Loucy (cell line): ENCODE data around the gene GTF3A.
A peak's percentile ranks its signal among the peaks of the same experiment; 100 is the strongest.

Source experiments
- H2AFZ ChIP-seq: fragments of 200-600 bp; sonication (generic); 2 replicates; pipeline ENCODE4 v1.6.0; 2016; ENCODE audit warnings: antibody characterized with exemption, mild to moderate bottlenecking, low read length, moderate library complexity
- H3F3A ChIP-seq: fragments of 200-600 bp; 2 replicates; pipeline ENCODE4 v1.6.0; 2016; ENCODE audit warnings: antibody characterized with exemption, low read depth, mild to moderate bottlenecking
- H3K27me3 ChIP-seq: fragments of 200-600 bp; sonication (generic); 2 replicates; pipeline ENCODE4 v1.6.1; 2014; ENCODE audit warnings: low read length, mild to moderate bottlenecking; ENCODE audit not compliant: insufficient read depth, poor library complexity, severe bottlenecking
- H3K36me3 ChIP-seq: fragments of 200-600 bp; sonication (generic); 2 replicates; pipeline ENCODE4 v1.6.1; 2016; ENCODE audit warnings: low read length; ENCODE audit not compliant: insufficient read depth
- H3K4me1 ChIP-seq: fragments of 200-600 bp; sonication (generic); 2 replicates; pipeline ENCODE4 v1.5.1; 2014; ENCODE audit warnings: low read length, mild to moderate bottlenecking; ENCODE audit not compliant: insufficient read depth, poor library complexity, severe bottlenecking
- H3K4me2 ChIP-seq: fragments of 200-600 bp; sonication (generic); 2 replicates; pipeline ENCODE4 v1.6.0; 2014; ENCODE audit warnings: antibody characterized with exemption, low read length, low read depth, mild to moderate bottlenecking; ENCODE audit not compliant: poor library complexity, severe bottlenecking
- H3K4me3 ChIP-seq: fragments of 200-600 bp; sonication (generic); 2 replicates; pipeline ENCODE4 v1.5.1; 2014; ENCODE audit warnings: low read length, mild to moderate bottlenecking, mixed read lengths; ENCODE audit not compliant: poor library complexity, severe bottlenecking
- H3K79me2 ChIP-seq: fragments of 200-600 bp; sonication (generic); 2 replicates; pipeline ENCODE4 v1.6.1; 2014; ENCODE audit warnings: low read length; ENCODE audit not compliant: insufficient read depth
- H3K9ac ChIP-seq: fragments of 200-600 bp; sonication (generic); 2 replicates; pipeline ENCODE4 v1.6.0; 2014; ENCODE audit warnings: mild to moderate bottlenecking, low read depth, low read length, moderate library complexity; ENCODE audit not compliant: poor library complexity, severe bottlenecking
- H3K9me2 ChIP-seq: fragments of 200-600 bp; sonication (generic); replicated peaks from 2 replicates; pipeline ENCODE4 v1.6.1; 2016; ENCODE audit warnings: low read depth, low read length, mixed read lengths
- H3K9me3 ChIP-seq: fragments of 200-600 bp; sonication (generic); 2 replicates; pipeline ENCODE4 v1.6.1; 2014; ENCODE audit warnings: mild to moderate bottlenecking, antibody characterized with exemption, low read length, low read depth; ENCODE audit not compliant: insufficient read depth
- H4K20me1 ChIP-seq: fragments of 200-600 bp; sonication (generic); 2 replicates; pipeline ENCODE4 v1.6.0; 2014; ENCODE audit warnings: antibody characterized with exemption, low read length, mild to moderate bottlenecking; ENCODE audit not compliant: insufficient read depth, poor library complexity, severe bottlenecking
- EZH2phosphoT487 ChIP-seq: fragments of 200-600 bp; IDR thresholded peaks from 2 replicates; pipeline ENCODE4 v1.6.1; 2018; ENCODE audit warnings: antibody characterized with exemption, mild to moderate bottlenecking, moderate library complexity, borderline replicate concordance
- TF ChIP-seq, protein P1 (sequence below): fragments of 200-600 bp; sonication (generic); conservative IDR thresholded peaks from 2 replicates; pipeline ENCODE4 v1.5.1; 2014; ENCODE audit warnings: mild to moderate bottlenecking, antibody characterized with exemption, low read length

The GTF3A gene

GRCh38 chr13:27448308-27448707 lies 23.9 kb downstream of the GTF3A start:
- H3K4me2 ChIP-seq: peak overlapping the region; percentile 84
- peak overlapping the region; percentile 93 for H3K9ac ChIP-seq
- H4K20me1 ChIP-seq: no peaks in the 10 kb centered on the region
- H3K4me3 ChIP-seq: peak overlapping the region; percentile 85
- H3K79me2 ChIP-seq: peaks cover 49% of the 10 kb centered on the region
- H3K9me2 ChIP-seq: no peaks in the 10 kb centered on the region
- peaks cover 28% of the 10 kb centered on the region for H3F3A ChIP-seq
- H3K36me3 ChIP-seq: no peaks in the 10 kb centered on the region
- no peaks in the 10 kb centered on the region for H3K27me3 ChIP-seq
- TF ChIP-seq EZH2phosphoT487: no peak
- TF ChIP-seq, protein P1, sequence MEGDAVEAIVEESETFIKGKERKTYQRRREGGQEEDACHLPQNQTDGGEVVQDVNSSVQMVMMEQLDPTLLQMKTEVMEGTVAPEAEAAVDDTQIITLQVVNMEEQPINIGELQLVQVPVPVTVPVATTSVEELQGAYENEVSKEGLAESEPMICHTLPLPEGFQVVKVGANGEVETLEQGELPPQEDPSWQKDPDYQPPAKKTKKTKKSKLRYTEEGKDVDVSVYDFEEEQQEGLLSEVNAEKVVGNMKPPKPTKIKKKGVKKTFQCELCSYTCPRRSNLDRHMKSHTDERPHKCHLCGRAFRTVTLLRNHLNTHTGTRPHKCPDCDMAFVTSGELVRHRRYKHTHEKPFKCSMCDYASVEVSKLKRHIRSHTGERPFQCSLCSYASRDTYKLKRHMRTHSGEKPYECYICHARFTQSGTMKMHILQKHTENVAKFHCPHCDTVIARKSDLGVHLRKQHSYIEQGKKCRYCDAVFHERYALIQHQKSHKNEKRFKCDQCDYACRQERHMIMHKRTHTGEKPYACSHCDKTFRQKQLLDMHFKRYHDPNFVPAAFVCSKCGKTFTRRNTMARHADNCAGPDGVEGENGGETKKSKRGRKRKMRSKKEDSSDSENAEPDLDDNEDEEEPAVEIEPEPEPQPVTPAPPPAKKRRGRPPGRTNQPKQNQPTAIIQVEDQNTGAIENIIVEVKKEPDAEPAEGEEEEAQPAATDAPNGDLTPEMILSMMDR: no peak
- no peak overlapping the region for H2AFZ ChIP-seq
- no peaks in the 10 kb centered on the region for H3K9me3 ChIP-seq
- H3K4me1 ChIP-seq: peaks cover 62% of the 10 kb centered on the region

- H3K36me3 ChIP-seq: no peaks in the 10 kb centered on the region
- no peaks in the 10 kb centered on the region for H3K9me2 ChIP-seq
- H3K9me3 ChIP-seq: no peaks in the 10 kb centered on the region
- H4K20me1 ChIP-seq: no peaks in the 10 kb centered on the region
- peaks cover 28% of the 10 kb centered on the region for H3F3A ChIP-seq
- peaks cover 61% of the 10 kb centered on the region for H3K4me1 ChIP-seq
- peaks cover 45% of the 10 kb centered on the region for H3K79me2 ChIP-seq
- no peak for TF ChIP-seq EZH2phosphoT487
- TF ChIP-seq, protein P1: no peak
- H2AFZ ChIP-seq: no peak overlapping the region
- H3K9ac ChIP-seq: peak overlapping the region; percentile 93
- peak overlapping the region; percentile 85 for H3K4me3 ChIP-seq
- H3K27me3 ChIP-seq: no peaks in the 10 kb centered on the region
- peak overlapping the region; percentile 84 for H3K4me2 ChIP-seq
Observed at GRCh38 chr13:27449081-27449603, 24.7 kb downstream of the GTF3A start.

- H3F3A ChIP-seq: peaks cover 28% of the 10 kb centered on the region
- no peaks in the 10 kb centered on the region for H3K9me2 ChIP-seq
- peak within 1 kb of the TSS; percentile 84 for H3K4me2 ChIP-seq
- TF ChIP-seq EZH2phosphoT487: no peak
- TF ChIP-seq, protein P1: no peak
- no peaks in the 10 kb centered on the region for H3K27me3 ChIP-seq
- H3K4me1 ChIP-seq: peaks cover 52% of the 10 kb centered on the region
- peaks cover 35% of the 10 kb centered on the region for H3K79me2 ChIP-seq
- no peaks in the 10 kb centered on the region for H3K36me3 ChIP-seq
- H2AFZ ChIP-seq: peak within 1 kb of the TSS; percentile 78
- H3K9ac ChIP-seq: peak within 1 kb of the TSS; percentile 93
- no peaks in the 10 kb centered on the region for H3K9me3 ChIP-seq
- H4K20me1 ChIP-seq: no peaks in the 10 kb centered on the region
- peak within 1 kb of the TSS; percentile 85 for H3K4me3 ChIP-seq
Observed at GRCh38 chr13:27449936-27450828, 25.8 kb downstream of the GTF3A start, which contains the start of gene MTIF3. MTIF3 (minus strand) TSS chr13:27450564; CDS start chr13:27440448, 10,116 bp downstream.
